Activated naive CD4-positive, alpha-beta T cell treated with anti-CD3 and anti-CD28 coated beads for 36 hours (primary cell): ENCODE data around the gene ATP13A2. TPM values are rescaled to one million over a fixed set of nuclear protein-coding genes. Genes with fewer than 3 reads are reported as not detected.
"Not testable (repeated sequence)": the region's sequence is repeated elsewhere in the genome, so short reads cannot be mapped to it uniquely, and the experiment has no call there.

Experiments
- CTCF ChIA-PET: fragments of 350-600 bp; sonication (Branson Sonifier 250); formaldehyde crosslinking; loops from one replicate; lab custom pipeline; 2021; ENCODE audit warnings: antibody characterized with exemption; lab: Charles Lee
- DNase-seq: peaks from one replicate; pipeline ENCODE4 v3.0.0-alpha.2; 2020
- H3K27ac Mint-ChIP-seq: one replicate; pipeline ENCODE4 v1.8.0; 2021; ENCODE audit warnings: mild to moderate bottlenecking, mixed read lengths
- H3K27me3 Mint-ChIP-seq: one replicate; pipeline ENCODE4 v1.8.0; 2021; ENCODE audit warnings: low read depth, mixed read lengths
- H3K36me3 Mint-ChIP-seq: one replicate; pipeline ENCODE4 v1.8.0; 2021; ENCODE audit warnings: low read depth, mixed read lengths
- H3K4me1 Mint-ChIP-seq: one replicate; pipeline ENCODE4 v1.8.0; 2021; ENCODE audit warnings: low read depth, mixed read lengths
- H3K4me3 Mint-ChIP-seq: one replicate; pipeline ENCODE4 v1.8.0; 2021; ENCODE audit warnings: mild to moderate bottlenecking, moderate library complexity, mixed read lengths
- H3K9me3 Mint-ChIP-seq: one replicate; pipeline ENCODE4 v1.8.0; 2021; ENCODE audit warnings: mixed read lengths
- intact Hi-C: fragments of 100-400 bp; cut with micrococcal nuclease; formaldehyde crosslinking; loops from one replicate; pipeline ENCODE4 v1.15.1; 2023
- total RNA-seq, 2 experiments: library from RNA; stranded (reverse); gene quantifications; one replicate each; pipeline ENCODE4 v1.2.3, GENCODE V29; 2021

Gene ATP13A2
- total RNA-seq, 2 experiments from 2014 or later = 23.6 to 25.0 TPM

GRCh38 chr1:16971341-16972188, 40.2 kb downstream of the ATP13A2 start:
- Mint-ChIP-seq H3K4me1 (no peaks in the 10 kb centered on the region), H3K27me3 (no peaks in the 10 kb centered on the region), H3K27ac (no peak overlapping the region), H3K36me3 (peaks cover 1% of the 10 kb centered on the region), H3K9me3 (no peaks in the 10 kb centered on the region), H3K4me3 (no peak overlapping the region)
- no peak for DNase-seq
- CTCF ChIA-PET = interaction anchor here (1.1 kb wide), 1 partner anchor 11 kb away, joined by 4 read pairs; no protein-coding TSS in a partner anchor
- intact Hi-C loops = no loop called here

- H3K27me3 Mint-ChIP-seq = no peaks in the 10 kb centered on the region
- no peaks in the 10 kb centered on the region for H3K4me1 Mint-ChIP-seq
- no peak overlapping the region for H3K4me3 Mint-ChIP-seq
- H3K9me3 Mint-ChIP-seq = no peaks in the 10 kb centered on the region
- peaks cover 1% of the 10 kb centered on the region for H3K36me3 Mint-ChIP-seq
- CTCF ChIA-PET = interaction anchor here (0.5 to 1.1 kb wide), 2 partner anchors 10 to 76 kb away, joined by 4 read pairs; no protein-coding TSS in a partner anchor
- DNase-seq = no peak
- intact Hi-C loops = no loop called here
- H3K27ac Mint-ChIP-seq = no peak overlapping the region
Measured at GRCh38 chr1:16970132-16970910, 41.4 kb downstream of the ATP13A2 start.

- Mint-ChIP-seq H3K36me3 (peaks cover 1% of the 10 kb centered on the region), H3K27me3 (no peaks in the 10 kb centered on the region), H3K27ac (no peak overlapping the region), H3K4me3 (no peak overlapping the region), H3K9me3 (no peaks in the 10 kb centered on the region), H3K4me1 (no peaks in the 10 kb centered on the region)
- intact Hi-C loops = loop anchor here (10.0 kb wide), 1 partner anchor 265 kb away; no protein-coding TSS in a partner anchor
- CTCF ChIA-PET = interaction anchor here (0.5 kb wide), 1 partner anchor 76 kb away, joined by 4 read pairs; no protein-coding TSS in a partner anchor
- no peak for DNase-seq
Measured at GRCh38 chr1:16969651-16970050, 42.1 kb downstream of the ATP13A2 start.

DNA sequence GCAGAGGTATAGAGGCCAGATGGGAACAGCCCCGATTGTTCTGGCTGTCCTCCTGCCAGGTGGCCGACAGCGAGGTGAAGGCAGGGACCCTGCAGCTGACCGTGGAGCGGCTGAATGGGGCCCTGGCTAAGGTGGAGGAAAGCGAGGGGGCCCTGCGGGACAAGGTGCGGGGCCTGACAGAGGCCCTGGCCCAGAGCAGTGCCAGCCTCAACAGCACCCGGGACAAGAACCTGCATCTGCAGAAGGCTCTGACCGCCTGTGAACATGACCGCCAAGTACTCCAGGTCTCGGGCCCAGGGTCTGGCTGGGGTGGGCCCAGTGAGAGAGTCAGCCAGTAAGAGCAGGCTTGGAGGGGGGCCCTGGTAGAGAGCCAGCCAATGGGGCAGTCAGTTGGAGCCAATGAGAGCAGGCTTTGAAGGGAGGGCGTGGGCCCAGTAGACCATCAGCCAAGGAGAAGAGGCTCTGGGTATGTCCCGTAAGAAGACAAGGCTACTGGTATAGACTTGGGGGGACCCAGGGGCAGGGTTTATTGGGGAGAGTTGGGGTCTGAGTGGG, 42.6 kb downstream of the ATP13A2 start:
- no peaks in the 10 kb centered on the region for H3K4me1 Mint-ChIP-seq
- no peak overlapping the region for H3K27ac Mint-ChIP-seq
- CTCF ChIA-PET = interaction anchor here (0.8 kb wide), 1 partner anchor 9 kb away, joined by 7 read pairs; no protein-coding TSS in a partner anchor
- no peaks in the 10 kb centered on the region for H3K9me3 Mint-ChIP-seq
- H3K27me3 Mint-ChIP-seq = no peaks in the 10 kb centered on the region
- H3K4me3 Mint-ChIP-seq = no peak overlapping the region
- intact Hi-C loops = loop anchor here (10.0 kb wide), 1 partner anchor 266 kb away; no protein-coding TSS in a partner anchor
- DNase-seq = no peak
- H3K36me3 Mint-ChIP-seq = peaks cover 1% of the 10 kb centered on the region

DNA sequence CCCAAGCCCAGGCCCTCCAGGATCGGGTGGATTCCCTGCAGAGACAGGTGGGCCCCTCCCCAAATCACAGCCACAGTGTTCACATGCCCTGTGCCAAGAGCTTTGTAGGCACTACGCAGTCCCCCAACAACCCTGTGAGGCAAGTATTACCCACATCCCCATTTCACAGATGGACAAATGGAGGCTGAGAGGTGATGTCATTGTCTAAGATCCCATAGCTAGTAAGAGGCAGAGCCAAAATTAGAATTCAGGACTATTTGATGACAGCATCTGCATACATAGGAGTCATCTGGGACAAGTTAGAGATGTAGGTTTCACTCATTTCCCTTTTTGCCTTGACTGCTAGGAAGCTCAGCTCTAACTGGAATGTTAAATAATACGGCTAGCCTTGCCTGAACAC, 43.4 kb downstream of the ATP13A2 start:
- Mint-ChIP-seq H3K27me3 (no peaks in the 10 kb centered on the region), H3K4me1 (no peaks in the 10 kb centered on the region), H3K4me3 (no peak overlapping the region), H3K27ac (no peak overlapping the region), H3K36me3 (peaks cover 1% of the 10 kb centered on the region), H3K9me3 (no peaks in the 10 kb centered on the region)
- DNase-seq = no peak
- intact Hi-C loops = loop anchor here (10.0 kb wide), 1 partner anchor 266 kb away; no protein-coding TSS in a partner anchor
- CTCF ChIA-PET = interaction anchor here (0.8 kb wide), 1 partner anchor 8 kb away, joined by 7 read pairs; no protein-coding TSS in a partner anchor

DNA sequence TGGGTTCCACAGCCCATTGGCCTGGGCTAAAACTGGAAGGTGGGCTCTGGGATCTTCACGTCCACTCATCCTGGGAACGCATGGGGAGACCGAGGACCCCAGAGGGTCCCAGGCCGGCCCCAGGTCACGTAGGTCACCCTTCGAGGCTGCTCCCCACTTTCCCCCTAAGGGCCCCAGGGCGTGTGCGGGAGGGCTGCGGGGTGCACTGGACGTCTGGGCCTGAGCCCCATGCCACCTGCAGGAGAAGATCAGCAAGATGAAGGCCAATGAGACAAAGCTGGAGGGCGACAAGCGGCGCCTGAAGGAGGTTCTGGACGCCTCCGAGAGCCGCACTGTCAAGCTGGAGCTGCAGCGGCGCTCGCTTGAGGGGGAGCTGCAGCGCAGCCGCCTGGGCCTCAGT, 43.8 kb downstream of the ATP13A2 start:
- no peaks in the 10 kb centered on the region for H3K9me3 Mint-ChIP-seq
- CTCF ChIA-PET = interaction anchor here (0.8 kb wide), 1 partner anchor 8 kb away, joined by 7 read pairs; no protein-coding TSS in a partner anchor
- no peak overlapping the region for H3K4me3 Mint-ChIP-seq
- H3K27ac Mint-ChIP-seq = no peak overlapping the region
- DNase-seq = no peak
- intact Hi-C loops = loop anchor here (10.0 kb wide), 1 partner anchor 267 kb away; no protein-coding TSS in a partner anchor
- H3K27me3 Mint-ChIP-seq = no peaks in the 10 kb centered on the region
- no peaks in the 10 kb centered on the region for H3K4me1 Mint-ChIP-seq
- peaks cover 1% of the 10 kb centered on the region for H3K36me3 Mint-ChIP-seq

DNA sequence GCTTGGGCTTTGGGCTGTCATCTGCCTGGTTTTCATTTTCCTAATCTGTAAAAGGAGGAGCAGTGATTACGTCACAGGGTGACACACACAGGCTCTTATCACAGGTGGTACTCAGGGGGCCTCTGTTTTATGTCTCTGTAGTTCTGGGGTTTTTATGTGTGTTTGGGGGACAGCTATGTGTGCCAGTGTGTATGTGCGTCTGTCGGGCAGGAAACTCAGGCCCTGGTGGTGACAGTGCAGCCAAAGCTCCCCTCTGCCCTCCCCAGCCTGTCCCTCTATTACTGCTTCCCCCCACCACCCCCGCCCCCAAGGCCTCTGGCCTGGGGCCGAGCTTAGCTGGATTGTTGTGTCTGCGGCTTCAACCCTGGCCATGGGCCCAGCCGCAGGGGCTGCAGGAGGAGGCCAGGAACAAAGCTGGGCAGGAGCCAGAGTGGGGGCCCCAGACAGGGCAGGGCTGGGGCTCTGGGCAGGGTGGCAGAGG, 44.6 kb downstream of the ATP13A2 start:
- intact Hi-C loops = loop anchor here (10.0 kb wide), 1 partner anchor 268 kb away; no protein-coding TSS in a partner anchor
- H3K36me3 Mint-ChIP-seq = peaks cover 1% of the 10 kb centered on the region
- no peak for DNase-seq
- H3K27me3 Mint-ChIP-seq = no peaks in the 10 kb centered on the region
- no peaks in the 10 kb centered on the region for H3K9me3 Mint-ChIP-seq
- no peaks in the 10 kb centered on the region for H3K4me1 Mint-ChIP-seq
- CTCF ChIA-PET = interaction anchor here (0.7 to 1.2 kb wide), 3 partner anchors 16 to 23 kb away, joined by 3 read pairs; no protein-coding TSS in a partner anchor
- no peak overlapping the region for H3K4me3 Mint-ChIP-seq
- H3K27ac Mint-ChIP-seq = no peak overlapping the region

DNA sequence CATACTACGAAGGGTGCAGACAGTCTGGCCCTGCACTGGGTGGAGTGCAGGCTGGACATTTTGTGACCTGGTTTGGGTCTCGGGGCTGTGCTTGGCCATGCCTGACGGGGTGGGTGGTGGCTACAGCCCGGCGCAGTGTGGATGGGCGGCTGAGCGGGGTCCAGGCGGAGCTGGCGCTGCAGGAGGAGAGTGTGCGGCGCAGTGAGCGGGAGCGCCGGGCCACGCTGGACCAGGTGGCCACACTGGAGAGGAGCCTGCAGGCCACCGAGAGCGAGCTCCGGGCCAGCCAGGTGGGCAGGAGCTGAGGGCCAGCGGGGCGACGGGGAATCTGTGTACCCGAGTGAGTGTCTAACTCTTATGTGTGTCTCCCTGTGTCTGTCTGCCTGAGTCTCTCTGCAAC, 45.4 kb downstream of the ATP13A2 start:
- H3K4me1 Mint-ChIP-seq = peaks cover 2% of the 10 kb centered on the region
- no peaks in the 10 kb centered on the region for H3K27me3 Mint-ChIP-seq
- H3K9me3 Mint-ChIP-seq = no peaks in the 10 kb centered on the region
- H3K4me3 Mint-ChIP-seq = no peak overlapping the region
- intact Hi-C loops = loop anchor here (10.0 kb wide), 1 partner anchor 269 kb away; no protein-coding TSS in a partner anchor
- no peak overlapping the region for H3K27ac Mint-ChIP-seq
- CTCF ChIA-PET = interaction anchor here (1.2 kb wide), 2 partner anchors 15 to 17 kb away, joined by 3 read pairs; no protein-coding TSS in a partner anchor
- no peak for DNase-seq
- H3K36me3 Mint-ChIP-seq = peaks cover 1% of the 10 kb centered on the region

GRCh38 chr1:16965486-16966067, 46.2 kb downstream of the ATP13A2 start:
- Mint-ChIP-seq H3K27ac (peak overlapping the region; percentile 9), H3K4me1 (peaks cover 3% of the 10 kb centered on the region), H3K27me3 (no peaks in the 10 kb centered on the region), H3K36me3 (peaks cover 1% of the 10 kb centered on the region), H3K9me3 (no peaks in the 10 kb centered on the region), H3K4me3 (no peak overlapping the region)
- CTCF ChIA-PET = interaction anchor here (1.0 kb wide), 1 partner anchor 476 kb away, joined by 3 read pairs; no protein-coding TSS in a partner anchor
- no peak for DNase-seq
- intact Hi-C loops = loop anchor here (10.0 kb wide), 1 partner anchor 269 kb away; no protein-coding TSS in a partner anchor

DNA sequence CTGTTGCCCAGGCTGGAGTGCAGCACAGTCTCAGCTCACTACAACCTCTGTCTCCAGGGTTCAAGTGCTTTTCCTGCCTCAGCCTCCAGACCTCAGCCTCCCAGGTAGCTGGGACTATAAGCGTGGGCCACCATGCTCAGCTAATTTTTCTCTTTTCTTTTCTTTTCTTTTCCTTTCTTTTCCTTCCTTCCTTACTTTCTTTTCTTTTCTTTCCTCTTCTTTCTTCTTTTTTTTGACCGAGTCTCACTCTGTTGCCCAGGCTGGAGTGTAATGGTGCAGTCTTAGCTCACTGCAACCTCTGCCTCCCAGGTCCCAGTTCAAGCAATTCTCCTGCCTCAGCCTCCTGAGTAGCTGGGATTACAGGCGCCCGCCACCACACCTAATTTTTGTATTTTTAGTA, 47.6 kb downstream of the ATP13A2 start:
- H3K27me3 Mint-ChIP-seq, H3K36me3 Mint-ChIP-seq, H3K9me3 Mint-ChIP-seq, H3K4me1 Mint-ChIP-seq, H3K27ac Mint-ChIP-seq, H3K4me3 Mint-ChIP-seq, DNase-seq: not testable (repeated sequence)
- CTCF ChIA-PET = interaction anchor here (0.7 to 2.1 kb wide), 2 partner anchors 12 to 104 kb away, joined by 4 to 5 read pairs; no protein-coding TSS in a partner anchor
- intact Hi-C loops = loop anchor here (5.0 to 10.0 kb wide), 2 partner anchors 48 to 271 kb away; partner anchors contain the start of gene ATP13A2
